Measurements from ENCODE around the gene RALGPS1. TPM values are rescaled to one million over a fixed set of nuclear protein-coding genes. Genes with fewer than 3 reads are reported as not detected.

RALGPS1 gene
- total and polyA plus RNA-seq, 7 donors = 3.9 to 7.7 (median 5.4) TPM

GRCh38 chr9:127047971-127048370, 133.4 kb downstream of the RALGPS1 start:
- ATAC-seq = no peak
- peaks cover 9% of the 10 kb centered on the region for H3K4me1 ChIP-seq
- WGBS, 3 donors = 94 to 97% (median 97%) methylated on average over 3 of the region's 3 CpGs

GRCh38 chr9:127049044-127049443, 134.5 kb downstream of the RALGPS1 start:
- H3K27ac ChIP-seq = peak overlapping the region; percentile 6
- ATAC-seq = peak; percentile 43 to 82 (median 66)
- no peaks in the 10 kb centered on the region for H3K27me3 ChIP-seq (ENCODE audit: insufficient read depth in 3 of 3, low read length in 2 of 3)
- peaks cover 18% of the 10 kb centered on the region for H3K4me1 ChIP-seq
- DNase-seq = no peak
- WGBS, 3 donors = 64 to 69% (median 65%) methylated on average over 4 of the region's 4 CpGs
- peak; percentile 27 for TF ChIP-seq CTCF (IDR thresholded peaks at IDR 0.05)
- H3K9me3 ChIP-seq = no peaks in the 10 kb centered on the region
- H3K4me3 ChIP-seq = no peak overlapping the region
- intact Hi-C loops (cut with DNase I) = no loop called here
- H3K36me3 ChIP-seq (ENCODE audit: insufficient read depth in 1 of 2, low read depth in 1 of 2) = no peaks in the 10 kb centered on the region

More at GRCh38 chr9:127047971-127048370, 133.4 kb downstream of the RALGPS1 start:
- TF ChIP-seq CTCF (IDR thresholded peaks at IDR 0.05) = no peak
- H3K9me3 ChIP-seq = no peaks in the 10 kb centered on the region
- H3K27ac ChIP-seq = peak overlapping the region; percentile 6
- no peak overlapping the region for H3K4me3 ChIP-seq
- no peaks in the 10 kb centered on the region for H3K27me3 ChIP-seq (ENCODE audit: insufficient read depth in 3 of 3, low read length in 2 of 3)
- DNase-seq = no peak
- intact Hi-C loops (cut with DNase I) = no loop called here
- H3K36me3 ChIP-seq (ENCODE audit: insufficient read depth in 1 of 2, low read depth in 1 of 2) = no peaks in the 10 kb centered on the region

GRCh38 chr9:127049581-127049980, 135.0 kb downstream of the RALGPS1 start:
- no peak for ATAC-seq
- no peak overlapping the region for H3K4me3 ChIP-seq
- no peak for DNase-seq
- TF ChIP-seq CTCF (IDR thresholded peaks at IDR 0.05) = no peak
- H3K27me3 ChIP-seq (ENCODE audit: insufficient read depth in 3 of 3, low read length in 2 of 3) = no peaks in the 10 kb centered on the region
- no peaks in the 10 kb centered on the region for H3K9me3 ChIP-seq
- no peaks in the 10 kb centered on the region for H3K36me3 ChIP-seq (ENCODE audit: insufficient read depth in 1 of 2, low read depth in 1 of 2)
- 81 to 87% (median 85%) methylated on average over 8 of the region's 8 CpGs for WGBS, 3 donors
- intact Hi-C loops (cut with DNase I) = no loop called here
- H3K4me1 ChIP-seq = peaks cover 18% of the 10 kb centered on the region
- H3K27ac ChIP-seq = no peak overlapping the region

GRCh38 chr9:127050152-127050551, 135.6 kb downstream of the RALGPS1 start:
- Histone ChIP-seq H3K36me3 (ENCODE audit: insufficient read depth in 1 of 2, low read depth in 1 of 2) (no peaks in the 10 kb centered on the region), H3K4me1 (peaks cover 18% of the 10 kb centered on the region), H3K4me3 (no peak overlapping the region), H3K27ac (no peak overlapping the region), H3K9me3 (no peaks in the 10 kb centered on the region), H3K27me3 (ENCODE audit: insufficient read depth in 3 of 3, low read length in 2 of 3) (no peaks in the 10 kb centered on the region)
- no peak for TF ChIP-seq CTCF (IDR thresholded peaks at IDR 0.05)
- intact Hi-C loops (cut with DNase I) = no loop called here
- no peak for DNase-seq
- 96 to 99% (median 98%) methylated on average over 3 of the region's 3 CpGs for whole genome bisulfite sequencing, 3 donors
- ATAC-seq = no peak

GRCh38 chr9:127050591-127051001, 136.0 kb downstream of the RALGPS1 start:
- Histone ChIP-seq H3K9me3 (no peaks in the 10 kb centered on the region), H3K27me3 (ENCODE audit: insufficient read depth in 3 of 3, low read length in 2 of 3) (no peaks in the 10 kb centered on the region), H3K36me3 (ENCODE audit: insufficient read depth in 1 of 2, low read depth in 1 of 2) (no peaks in the 10 kb centered on the region), H3K4me1 (peaks cover 18% of the 10 kb centered on the region), H3K4me3 (no peak overlapping the region), H3K27ac (no peak overlapping the region)
- DNase-seq = no peak
- intact Hi-C loops (cut with DNase I) = no loop called here
- 83 to 92% (median 86%) methylated on average over 7 of the region's 7 CpGs for WGBS, 3 donors
- no peak for ATAC-seq
- no peak for TF ChIP-seq CTCF (IDR thresholded peaks at IDR 0.05)
